ENCODE results near the gene CUL1.

GRCh38 chr7:148787571-148788295 lies 89.0 kb downstream of the CUL1 start:
- TF ChIP-seq TAF1 (IDR thresholded peaks at IDR 0.05; ENCODE audit: low read depth) (no peak), MAX (IDR thresholded peaks at IDR 0.05) (no peak), FOXM1 (IDR thresholded peaks at IDR 0.05; ENCODE audit: borderline replicate concordance, low read depth) (no peak), TEAD4 (IDR thresholded peaks at IDR 0.05) (no peak)
